Stimulated activated naive CD4-positive, alpha-beta T cell treated with Interleukin-2 at 50 U/mL for 16 hours (primary cell): Measurements from ENCODE around the gene UPF3B.
"Not testable (repeated sequence)": the region's sequence is repeated elsewhere in the genome, so short reads cannot be mapped to it uniquely, and the experiment has no call there.

Source experiments
- DNase-seq: peaks from one replicate; lab custom pipeline; 2025; lab: John Stamatoyannopoulos, UW

The UPF3B gene, protein sequence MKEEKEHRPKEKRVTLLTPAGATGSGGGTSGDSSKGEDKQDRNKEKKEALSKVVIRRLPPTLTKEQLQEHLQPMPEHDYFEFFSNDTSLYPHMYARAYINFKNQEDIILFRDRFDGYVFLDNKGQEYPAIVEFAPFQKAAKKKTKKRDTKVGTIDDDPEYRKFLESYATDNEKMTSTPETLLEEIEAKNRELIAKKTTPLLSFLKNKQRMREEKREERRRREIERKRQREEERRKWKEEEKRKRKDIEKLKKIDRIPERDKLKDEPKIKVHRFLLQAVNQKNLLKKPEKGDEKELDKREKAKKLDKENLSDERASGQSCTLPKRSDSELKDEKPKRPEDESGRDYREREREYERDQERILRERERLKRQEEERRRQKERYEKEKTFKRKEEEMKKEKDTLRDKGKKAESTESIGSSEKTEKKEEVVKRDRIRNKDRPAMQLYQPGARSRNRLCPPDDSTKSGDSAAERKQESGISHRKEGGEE

GRCh38 chrX:119852382-119853353 is at the start of gene UPF3B:
Gene UPF3B, minus strand, starts transcription at chrX:119852963. Its CDS starts 35 bp downstream, at chrX:119852928.
- peak; percentile 94 for DNase-seq

DNA sequence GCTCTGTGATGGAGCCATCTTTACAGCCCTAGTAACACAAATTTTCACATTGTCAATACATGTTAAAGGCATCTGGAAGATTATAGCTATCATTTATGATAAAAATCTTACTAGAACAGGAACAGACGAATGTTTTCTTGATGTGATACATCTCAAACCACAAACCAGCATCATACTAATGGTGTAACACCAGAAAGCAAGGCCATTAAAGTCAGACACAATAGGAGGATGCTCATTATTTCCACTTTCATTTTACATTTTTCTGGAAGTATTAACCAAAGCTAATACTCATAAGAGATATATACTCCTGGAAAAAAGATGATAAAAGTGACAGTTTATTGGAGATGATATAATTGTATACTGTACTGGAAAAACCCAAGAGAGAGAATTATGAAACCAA is 48.2 kb upstream of the UPF3B start:
- DNase-seq: no peak

- no peak for DNase-seq
Observed at GRCh38 chrX:119899125-119899524, 46.4 kb upstream of the UPF3B start.

GRCh38 chrX:119895843-119896326 is 43.1 kb upstream of the UPF3B start, which contains the start of gene AKAP14:
Gene AKAP14, plus strand, starts transcription at chrX:119895893. Its CDS starts 7,331 bp downstream, at chrX:119903224.
- DNase-seq: no peak

DNA sequence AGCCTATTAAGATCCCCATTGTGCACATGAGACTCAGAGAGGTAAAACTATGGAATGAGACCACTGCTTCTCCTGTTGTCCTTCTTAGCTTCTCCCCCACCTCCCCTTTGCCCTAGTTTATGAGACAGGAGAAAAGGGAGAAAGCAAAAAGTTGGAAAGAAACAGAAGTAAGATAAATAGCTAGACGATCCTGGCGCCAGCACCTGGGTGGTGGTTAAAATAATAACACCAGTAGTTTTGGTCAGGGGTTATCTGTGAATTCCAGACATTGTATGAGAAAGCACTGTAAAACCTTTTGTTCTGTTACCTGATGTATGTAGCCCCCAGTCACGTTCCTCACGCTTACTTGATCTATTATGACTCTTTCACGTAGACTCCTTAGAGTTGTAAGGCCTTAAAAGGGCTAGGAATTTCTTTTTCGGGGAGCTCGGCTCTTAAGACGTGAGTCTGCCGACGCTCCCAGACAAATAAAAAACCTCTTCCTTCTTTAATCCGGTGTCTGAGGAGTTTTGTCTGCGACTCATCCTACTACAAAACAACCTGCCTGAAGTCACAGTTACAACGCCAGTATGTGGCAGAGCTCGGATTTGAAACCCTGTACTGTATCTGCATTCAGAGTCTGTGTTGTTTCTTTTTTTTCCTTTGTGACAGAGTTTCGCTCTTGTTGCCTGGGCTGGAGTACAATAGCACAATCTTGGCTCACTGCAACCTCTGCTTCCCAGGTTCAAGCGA is 39.4 kb upstream of the UPF3B start:
- not testable (repeated sequence) for DNase-seq

GRCh38 chrX:119890626-119891025 is 37.9 kb upstream of the UPF3B start:
- not testable (repeated sequence) for DNase-seq

DNA sequence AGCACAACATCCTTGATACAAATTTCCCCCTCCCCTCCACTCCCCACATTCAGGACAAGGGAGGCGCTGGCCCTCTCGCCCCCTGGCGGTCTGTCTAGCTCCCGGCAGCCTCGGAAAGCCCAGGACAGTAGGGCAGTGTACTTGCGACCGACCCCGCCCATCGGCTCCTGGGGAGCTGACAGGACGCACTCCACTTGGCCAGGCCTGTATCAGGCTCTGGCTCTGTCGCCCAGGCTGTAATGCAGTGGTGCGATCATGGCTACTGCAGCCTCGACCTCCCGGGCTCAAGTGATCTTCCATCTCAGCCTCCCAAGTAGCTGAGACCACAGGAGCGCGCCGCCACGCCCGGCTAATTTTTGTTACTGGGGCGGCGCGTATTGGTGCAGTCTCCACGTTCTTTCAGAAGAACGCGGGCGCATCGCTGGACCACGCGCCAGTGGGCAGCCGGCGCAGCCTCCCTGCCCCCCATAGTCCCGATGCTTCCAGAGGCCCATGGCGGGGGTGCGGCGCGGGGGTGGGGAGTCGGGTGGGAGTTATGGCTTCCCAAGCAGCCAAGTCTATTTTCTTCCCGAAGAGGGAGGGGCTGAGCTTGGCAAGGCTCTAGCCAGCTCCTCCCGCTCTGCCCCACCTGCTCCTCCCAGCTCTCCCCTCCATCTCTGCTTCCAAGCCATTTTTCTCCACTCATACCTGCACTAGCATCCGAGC is 35.1 kb upstream of the UPF3B start:
- DNase-seq: peak; percentile 35

GRCh38 chrX:119885554-119886428 is 33.0 kb upstream of the UPF3B start:
- DNase-seq: no peak

DNA sequence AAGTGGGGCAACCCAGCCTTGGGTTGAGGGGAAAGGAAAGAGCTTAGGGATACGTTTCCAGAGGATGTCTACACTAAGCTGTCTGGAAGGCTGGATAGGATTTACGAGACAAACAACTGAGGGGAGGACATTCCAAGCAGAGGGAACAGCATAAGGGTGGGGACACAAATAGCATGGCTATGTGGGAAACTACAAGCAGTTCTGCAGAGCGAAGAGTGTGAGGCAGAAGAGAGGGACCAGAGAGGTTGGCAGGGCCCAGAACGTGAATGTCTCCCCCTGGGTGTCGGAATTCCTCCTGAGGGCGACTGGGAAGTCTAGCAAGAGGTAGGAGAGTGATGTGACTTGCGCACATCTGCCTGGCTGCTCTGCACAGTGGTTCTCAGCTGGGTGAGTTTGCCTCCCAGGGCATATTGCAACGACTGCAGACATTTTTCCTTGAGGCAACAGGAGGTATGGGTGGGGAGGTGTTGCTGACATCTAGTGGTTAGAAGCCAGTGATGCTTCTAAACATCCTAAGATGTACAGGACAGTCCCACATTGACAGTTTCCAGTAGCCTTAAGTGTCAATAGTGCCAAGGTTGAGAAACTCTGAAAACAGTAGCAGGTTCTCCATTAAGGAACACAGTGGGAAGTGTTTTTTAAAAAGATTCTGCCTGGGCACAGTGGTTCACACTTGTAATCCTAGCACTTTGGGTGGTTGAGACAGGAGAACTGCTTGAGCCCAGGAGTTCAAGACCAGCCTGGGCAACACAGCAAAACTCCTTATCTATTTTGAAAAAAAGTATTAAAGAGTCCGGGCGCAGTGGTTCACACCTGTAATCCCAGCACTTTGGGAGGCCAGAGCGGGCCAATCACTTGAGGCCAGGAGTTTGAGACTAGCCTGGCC is 28.0 kb upstream of the UPF3B start:
- DNase-seq: no peak

DNA sequence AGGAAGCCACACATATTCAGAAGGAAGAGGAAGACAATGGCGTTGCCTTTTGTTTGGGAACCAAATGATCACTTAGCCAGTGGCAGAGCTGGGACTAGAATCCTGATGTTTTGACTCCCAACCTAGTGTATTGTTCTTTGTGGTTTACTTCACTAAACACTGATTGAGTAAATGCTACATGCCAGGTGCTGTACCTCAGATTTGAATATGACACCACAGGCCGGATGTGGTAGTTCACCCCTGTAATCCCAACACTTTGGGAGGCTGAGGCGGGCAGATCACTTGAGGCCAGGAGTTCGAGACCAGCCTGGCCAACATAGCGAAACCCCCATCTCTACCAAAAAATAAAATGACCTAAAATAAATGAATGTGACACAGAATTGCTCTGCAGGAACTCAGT is 27.3 kb upstream of the UPF3B start:
- no peak for DNase-seq

DNA sequence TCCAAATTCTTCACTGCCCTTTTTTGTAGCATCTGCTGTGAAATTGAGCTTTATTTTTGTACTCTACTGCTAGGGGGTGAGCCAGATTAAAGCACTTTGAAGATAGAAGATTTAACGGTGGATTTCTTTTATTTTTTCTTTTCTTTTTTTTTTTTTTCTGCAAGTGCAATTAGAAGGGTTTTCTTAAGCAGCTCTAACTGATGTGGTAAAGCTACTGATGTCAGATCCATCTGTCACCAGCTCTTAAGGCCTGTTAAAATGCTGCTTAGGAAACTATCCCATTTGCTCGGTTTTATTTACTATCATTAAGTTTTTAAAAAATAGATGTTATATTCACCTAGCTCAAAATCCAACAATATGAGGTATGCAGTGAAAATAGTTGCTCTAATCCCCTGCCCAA is 26.0 kb upstream of the UPF3B start:
- no peak for DNase-seq

DNA sequence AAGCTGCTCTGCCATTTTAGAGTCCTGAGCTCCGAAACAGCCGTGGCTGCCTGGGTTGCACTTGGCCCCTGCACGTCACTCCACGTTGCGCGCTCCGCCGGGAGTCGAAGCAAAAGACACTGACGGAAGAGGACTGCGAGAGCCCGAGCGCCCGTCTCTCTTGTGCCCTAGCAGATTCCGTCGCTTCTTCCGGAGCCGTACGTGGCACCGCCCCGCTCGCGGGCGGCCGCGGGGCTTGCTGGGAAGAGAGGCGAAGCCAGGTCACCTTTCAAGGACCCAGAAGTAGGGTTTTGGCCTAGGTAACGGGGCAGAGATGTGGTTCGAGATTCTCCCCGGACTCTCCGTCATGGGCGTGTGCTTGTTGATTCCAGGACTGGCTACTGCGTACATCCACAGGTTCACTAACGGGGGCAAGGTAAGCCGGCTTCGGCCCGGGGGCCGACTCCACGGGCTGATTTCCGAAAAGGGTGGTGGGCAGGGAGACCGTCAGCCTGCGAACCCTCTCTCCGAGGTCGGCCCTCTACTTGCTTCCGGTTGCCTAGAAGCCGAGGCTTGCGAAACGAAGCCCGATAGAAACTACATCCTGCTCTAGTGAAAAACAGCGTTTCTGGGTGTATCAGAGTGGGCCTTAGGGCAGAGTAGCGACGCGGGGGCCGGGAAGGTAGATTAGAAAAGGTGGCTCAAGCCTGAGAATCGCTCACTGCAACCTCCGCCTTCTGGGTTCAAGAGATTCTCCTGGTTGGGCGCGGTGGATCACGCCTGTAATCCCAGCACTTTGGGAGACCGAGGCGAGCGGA is 19.0 kb upstream of the UPF3B start, which contains the start of the genes NDUFA1 and RNF113A:
Gene NDUFA1, plus strand, starts transcription at position 234 of the 797 bp plus-strand sequence. Its CDS starts 80 bp downstream, at position 314.
Gene RNF113A, minus strand, starts transcription at position 135 of the 797 bp plus-strand sequence. Its CDS starts 120 bp downstream, at position 15.
- DNase-seq: peak; percentile 81

DNA sequence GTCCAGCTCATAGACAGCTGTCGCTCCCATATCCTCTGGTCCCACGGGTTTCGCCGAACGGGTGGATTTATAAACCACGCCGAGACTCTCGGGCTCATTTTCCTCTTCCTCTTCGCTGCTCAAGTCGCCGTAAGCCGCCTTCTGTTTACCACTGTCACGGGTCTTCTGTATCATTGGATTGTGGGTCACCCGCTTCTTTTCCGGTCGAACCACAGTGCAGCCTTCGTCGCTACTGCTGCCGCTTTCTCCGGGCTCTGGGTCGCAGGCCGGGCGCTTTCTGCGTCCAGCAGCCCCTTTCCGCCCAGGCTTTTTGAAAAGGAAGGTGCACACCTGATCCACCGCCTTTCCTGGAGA is 18.5 kb upstream of the UPF3B start:
- no peak for DNase-seq

DNA sequence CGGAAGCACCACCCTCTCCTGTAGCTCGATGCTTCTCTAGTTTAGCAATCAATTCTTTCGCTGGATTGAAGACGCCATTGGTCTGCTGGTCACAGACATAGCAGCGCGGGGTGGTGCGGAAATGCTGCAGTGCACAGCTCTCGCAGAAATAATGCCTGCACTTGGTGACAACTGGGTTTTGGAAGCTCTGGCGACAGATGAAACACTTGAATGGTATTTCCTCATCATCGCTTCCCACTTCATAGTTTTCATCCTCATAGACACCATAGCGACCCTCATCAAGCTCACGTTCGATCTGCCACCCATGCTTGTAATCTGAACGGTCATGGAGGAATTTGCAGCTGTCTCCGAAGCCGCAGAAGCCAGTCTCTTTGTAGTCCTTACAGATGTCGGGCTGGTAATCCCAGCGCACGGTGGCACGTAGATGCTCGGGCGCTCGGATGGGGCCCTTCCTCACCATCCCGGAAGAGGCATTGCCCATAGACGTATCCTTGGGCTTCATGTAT is 17.9 kb upstream of the UPF3B start:
- peak; percentile 15 for DNase-seq

- DNase-seq: no peak
Observed at GRCh38 chrX:119853444-119853843, 681 bp upstream of the UPF3B start.

DNA sequence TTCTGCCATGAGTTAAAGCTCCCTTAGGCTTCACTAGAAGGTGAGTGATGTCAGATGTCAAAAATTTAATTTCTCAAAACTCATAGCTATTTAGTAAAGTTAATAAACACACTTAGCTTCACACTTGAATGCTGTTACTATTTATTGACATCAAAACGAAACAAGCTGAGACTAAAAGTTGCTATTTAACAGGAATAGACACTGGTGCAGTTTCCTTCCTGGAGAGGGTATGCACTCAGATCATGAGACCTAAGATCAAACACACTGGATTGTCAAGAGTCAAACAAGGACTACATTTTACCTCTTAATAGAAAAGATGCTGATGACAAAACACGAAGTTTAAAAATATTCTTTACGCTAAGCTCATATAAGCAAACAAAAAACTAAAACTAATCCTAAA is 18.9 kb downstream of the UPF3B start:
- no peak for DNase-seq

- no peak for DNase-seq
Observed at GRCh38 chrX:119828446-119828845, 24.3 kb downstream of the UPF3B start.
